ENCODE measurements around the gene BUB1B.
"Not testable (repeated sequence)": the region's sequence is repeated elsewhere in the genome, so short reads cannot be mapped to it uniquely, and the experiment has no call there.

The BUB1B gene, protein sequence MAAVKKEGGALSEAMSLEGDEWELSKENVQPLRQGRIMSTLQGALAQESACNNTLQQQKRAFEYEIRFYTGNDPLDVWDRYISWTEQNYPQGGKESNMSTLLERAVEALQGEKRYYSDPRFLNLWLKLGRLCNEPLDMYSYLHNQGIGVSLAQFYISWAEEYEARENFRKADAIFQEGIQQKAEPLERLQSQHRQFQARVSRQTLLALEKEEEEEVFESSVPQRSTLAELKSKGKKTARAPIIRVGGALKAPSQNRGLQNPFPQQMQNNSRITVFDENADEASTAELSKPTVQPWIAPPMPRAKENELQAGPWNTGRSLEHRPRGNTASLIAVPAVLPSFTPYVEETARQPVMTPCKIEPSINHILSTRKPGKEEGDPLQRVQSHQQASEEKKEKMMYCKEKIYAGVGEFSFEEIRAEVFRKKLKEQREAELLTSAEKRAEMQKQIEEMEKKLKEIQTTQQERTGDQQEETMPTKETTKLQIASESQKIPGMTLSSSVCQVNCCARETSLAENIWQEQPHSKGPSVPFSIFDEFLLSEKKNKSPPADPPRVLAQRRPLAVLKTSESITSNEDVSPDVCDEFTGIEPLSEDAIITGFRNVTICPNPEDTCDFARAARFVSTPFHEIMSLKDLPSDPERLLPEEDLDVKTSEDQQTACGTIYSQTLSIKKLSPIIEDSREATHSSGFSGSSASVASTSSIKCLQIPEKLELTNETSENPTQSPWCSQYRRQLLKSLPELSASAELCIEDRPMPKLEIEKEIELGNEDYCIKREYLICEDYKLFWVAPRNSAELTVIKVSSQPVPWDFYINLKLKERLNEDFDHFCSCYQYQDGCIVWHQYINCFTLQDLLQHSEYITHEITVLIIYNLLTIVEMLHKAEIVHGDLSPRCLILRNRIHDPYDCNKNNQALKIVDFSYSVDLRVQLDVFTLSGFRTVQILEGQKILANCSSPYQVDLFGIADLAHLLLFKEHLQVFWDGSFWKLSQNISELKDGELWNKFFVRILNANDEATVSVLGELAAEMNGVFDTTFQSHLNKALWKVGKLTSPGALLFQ

DNA sequence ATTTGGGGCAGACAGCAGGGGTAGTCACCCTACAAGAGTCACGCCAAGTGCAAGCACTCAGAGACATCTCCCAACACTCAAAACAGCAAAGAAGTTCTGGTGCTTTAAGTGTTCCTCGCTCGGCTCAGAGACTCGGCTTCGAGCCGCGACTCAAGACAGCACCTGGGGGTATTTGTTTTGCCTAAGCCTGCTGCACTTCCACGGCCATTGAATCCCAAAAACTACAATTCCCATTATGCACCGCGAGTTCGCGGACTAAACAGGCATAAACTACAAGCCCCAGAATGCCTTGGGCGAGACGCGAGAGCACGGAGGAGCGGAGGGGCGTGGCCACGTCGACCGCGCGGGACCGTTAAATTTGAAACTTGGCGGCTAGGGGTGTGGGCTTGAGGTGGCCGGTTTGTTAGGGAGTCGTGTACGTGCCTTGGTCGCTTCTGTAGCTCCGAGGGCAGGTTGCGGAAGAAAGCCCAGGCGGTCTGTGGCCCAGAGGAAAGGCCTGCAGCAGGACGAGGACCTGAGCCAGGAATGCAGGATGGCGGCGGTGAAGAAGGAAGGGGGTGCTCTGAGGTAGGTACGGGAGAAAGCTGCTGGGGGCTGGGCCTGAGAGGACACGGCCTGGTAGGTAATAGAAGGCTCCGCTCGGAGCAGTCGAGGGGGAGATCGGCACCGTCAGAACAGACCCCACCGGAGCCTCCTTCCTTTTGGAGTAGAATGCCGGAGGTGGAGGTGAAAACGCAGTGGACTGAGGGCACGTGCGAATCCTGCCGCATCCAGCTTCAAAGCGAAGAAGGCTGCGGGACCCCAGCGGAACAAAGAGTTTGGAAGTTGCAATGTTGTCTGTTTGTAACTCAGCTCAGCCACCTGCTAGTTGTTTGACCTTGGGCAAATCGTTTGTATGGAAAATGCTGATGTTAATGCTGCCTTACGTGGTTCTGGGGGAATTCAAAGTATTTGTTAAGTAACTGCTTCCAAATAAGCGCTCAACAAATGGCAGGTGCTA lies at the start of gene BUB1B:
BUB1B (plus strand) TSS at position 381 of the 1,000 bp plus-strand sequence; CDS start at position 533, 152 bp downstream.
- peak; percentile 68 to 76 for DNase-seq

DNA sequence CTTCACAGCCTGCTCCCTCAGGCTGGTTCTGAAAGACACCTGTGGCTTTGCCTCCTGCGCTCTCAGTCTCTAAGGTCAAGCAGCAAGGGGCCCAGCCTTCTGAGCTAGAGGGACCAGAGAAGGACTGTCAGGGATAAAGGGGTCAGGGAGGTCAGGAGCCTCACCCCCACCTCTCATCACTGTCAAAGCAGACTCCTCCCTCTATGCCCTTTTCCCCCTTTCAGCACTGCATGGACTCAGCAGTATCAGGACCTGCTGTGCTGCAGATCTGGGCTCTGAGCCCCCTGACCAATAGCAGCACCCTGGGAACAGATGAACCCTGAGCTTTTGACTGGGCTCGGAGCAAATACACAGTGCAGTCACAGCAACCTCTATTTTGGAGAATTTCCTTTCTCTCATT lies 49.0 kb upstream of the BUB1B start:
- DNase-seq = no peak

DNA sequence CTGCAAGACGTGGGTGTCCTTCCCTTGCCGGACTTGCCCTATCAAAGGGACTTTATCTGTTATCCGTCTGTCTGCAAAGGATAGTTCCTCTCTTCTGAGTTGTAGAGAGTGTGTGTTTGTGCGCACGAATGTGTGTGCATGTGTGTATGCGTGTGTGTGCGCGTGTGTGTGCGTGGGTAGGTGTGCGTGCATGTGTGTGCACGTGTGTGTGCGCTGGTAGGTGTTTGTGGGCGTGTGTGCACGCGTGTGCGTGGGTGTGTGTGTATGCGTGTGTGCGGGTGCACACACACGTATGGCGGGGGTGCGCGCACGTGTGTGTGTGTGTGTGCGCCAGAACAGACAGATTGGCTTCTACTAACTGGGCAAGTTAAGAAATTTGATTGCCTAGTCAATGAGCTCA lies 48.1 kb upstream of the BUB1B start:
- no peak for DNase-seq

DNA sequence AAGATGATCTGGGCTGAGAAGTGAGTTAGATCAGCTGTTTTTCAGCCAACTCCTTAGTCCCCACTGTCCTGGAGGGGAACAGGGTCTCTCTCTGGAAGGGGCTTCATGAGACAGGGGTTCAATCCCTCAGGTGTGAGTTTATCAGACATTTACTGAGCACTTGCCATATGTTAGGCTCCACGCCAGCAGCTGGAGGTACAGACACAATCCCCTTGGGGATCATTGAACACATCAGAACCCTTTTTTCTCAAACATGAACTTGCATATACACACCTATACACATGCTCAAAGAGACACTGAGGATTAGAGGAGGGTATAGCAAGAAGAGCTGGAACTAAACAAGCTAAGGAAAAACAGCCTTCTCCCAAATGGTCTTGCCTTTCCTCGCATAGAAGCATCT lies 46.7 kb upstream of the BUB1B start:
- no peak for DNase-seq

DNA sequence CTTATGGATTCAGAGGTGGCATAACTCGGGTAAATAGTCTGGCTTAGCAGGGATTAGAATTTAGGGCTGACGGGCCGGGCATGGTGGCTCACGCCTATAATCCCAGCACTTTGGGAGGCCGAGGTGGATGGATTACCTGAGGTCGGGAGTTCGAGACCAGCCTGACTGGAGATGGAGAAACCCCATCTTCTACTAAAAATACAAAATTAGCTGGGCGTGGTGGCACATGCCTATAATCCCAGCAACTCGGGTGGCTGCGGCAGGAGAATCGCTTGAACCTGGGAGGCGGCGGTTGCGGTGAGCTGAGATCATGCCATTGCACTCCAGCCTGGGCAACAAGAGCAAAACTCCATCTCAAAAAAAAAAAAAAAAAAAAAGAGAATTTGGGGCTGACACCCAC lies 45.8 kb upstream of the BUB1B start:
- not testable (repeated sequence) for DNase-seq

DNA sequence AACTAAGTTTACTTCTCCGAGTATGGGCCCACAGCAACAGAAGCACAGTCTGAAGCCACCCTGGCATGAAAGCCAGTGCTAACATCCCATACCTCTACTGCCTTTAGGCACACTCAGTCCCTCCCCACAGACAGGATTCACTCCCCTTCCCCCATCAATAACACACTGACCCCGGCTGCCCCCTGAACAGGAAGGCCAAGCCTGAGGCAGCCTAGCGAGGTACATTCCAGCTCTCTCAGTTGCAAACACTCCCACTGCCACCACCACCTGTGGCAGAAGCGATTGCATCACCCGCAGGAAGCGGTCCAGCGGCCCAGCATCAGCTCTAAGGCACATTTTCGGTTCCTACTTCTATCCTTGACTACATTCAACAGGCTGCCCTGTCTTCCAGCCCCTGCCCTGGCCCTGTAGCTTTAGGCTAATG lies 45.2 kb upstream of the BUB1B start:
- DNase-seq = no peak

DNA sequence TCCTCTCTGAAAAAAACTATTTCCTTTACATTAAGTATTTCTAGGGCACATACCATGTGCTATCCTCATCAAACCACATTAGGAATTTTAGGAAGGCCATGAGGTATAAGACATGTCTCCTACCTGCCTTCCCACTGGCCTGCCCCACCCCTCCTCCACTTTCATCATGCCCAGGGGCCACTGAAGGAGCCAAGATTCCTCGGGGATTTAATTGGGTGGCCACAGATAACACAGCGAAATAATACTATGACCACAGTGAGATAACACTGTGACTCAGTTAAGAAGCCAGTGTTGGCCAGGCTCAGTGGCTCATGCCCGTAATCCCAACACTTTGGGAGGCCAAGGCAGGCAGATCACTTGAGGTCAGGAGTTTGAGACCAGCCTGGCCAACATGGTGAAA lies 42.4 kb upstream of the BUB1B start:
- no peak for DNase-seq

DNA sequence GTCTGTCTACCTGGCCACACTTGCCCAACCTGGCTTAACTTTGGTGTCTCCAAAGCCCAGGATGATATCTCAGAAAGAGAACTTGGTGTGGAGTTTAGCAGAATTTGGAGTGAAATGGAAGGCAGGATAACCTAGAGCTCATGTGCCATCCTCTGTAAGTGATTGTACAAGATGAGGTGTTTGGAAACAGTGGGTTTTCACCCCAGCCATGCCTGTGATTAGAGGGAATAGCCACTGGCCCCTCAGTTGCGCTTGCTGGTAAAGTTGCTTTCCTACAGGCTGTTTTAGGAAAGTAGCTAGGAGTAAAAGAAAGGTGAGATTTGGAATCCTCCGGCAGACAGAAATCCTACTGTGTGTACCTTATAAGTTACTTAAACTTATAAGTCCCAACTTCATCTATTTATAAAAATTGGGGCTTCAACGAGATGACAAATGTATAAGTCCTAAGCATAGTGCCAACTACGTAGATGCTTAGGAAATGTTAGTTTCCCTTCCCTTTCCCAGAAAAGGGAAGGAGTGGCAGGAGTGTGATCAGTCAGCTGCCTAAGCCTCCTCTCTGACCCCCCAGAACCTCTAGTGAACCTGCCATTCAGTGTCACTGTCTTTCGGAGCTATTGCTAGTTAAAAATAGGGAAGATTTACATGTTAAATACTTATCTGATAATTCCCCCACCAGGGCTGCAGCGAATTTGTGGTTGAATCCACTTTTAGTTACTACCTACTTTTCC lies 38.8 kb upstream of the BUB1B start:
- DNase-seq = no peak

DNA sequence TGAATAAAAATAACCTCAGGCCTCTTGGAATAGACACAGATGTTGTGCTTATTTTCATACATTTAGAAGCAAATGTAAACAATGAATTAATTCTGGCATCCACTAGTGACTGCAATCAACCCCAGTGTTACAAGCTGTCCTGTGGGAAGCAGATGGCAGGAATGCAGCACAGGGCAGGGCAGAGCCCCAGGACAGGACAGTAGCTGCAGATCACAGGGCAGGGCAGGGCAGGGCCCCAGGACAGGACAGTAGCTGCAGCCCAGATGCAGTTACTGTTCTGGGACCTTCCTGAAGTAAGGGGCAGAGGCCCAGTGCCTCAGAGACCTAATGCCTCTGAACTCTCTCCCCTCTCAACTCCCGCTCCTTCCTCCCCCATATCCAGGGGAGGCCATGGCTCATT lies 37.9 kb upstream of the BUB1B start:
- DNase-seq = not testable (repeated sequence)

DNA sequence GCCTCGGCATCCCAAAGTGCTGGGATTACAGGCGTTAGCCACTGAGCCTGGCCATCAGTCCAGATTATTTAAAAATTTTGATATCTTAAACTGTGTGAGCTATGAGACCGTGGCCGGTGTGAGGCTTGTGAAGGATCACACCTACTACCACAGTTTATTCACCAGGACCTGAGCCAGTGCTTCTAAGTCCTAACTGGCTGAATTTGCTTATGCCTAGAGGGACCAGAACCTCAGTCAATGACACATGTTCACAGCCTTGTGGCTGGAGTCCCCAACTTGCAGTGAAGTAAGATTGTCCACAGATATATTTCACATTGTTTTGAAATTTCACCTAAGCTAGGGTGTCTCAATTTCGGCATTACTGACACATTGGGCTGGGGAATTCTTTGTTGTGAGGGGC lies 37.0 kb upstream of the BUB1B start:
- not testable (repeated sequence) for DNase-seq

DNA sequence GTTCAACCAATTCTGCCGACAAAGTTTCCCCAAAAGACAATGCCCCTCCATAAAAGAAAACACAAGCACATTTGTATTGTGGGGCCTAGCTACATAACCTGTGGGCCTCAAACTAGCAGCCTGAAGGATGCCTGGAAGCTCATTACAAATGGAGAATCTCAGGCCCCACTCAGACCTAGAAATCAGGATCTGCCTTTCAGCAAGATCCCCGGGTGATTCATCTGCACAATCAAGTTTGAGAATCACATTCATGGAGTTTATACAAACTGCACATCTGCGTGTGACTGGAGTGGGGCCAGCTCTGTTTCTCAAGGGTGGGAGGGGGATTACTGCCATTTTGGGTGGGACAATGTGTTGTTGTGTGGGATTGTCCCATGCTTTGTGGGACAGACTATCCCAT lies 36.5 kb upstream of the BUB1B start:
- DNase-seq = not testable (repeated sequence)

DNA sequence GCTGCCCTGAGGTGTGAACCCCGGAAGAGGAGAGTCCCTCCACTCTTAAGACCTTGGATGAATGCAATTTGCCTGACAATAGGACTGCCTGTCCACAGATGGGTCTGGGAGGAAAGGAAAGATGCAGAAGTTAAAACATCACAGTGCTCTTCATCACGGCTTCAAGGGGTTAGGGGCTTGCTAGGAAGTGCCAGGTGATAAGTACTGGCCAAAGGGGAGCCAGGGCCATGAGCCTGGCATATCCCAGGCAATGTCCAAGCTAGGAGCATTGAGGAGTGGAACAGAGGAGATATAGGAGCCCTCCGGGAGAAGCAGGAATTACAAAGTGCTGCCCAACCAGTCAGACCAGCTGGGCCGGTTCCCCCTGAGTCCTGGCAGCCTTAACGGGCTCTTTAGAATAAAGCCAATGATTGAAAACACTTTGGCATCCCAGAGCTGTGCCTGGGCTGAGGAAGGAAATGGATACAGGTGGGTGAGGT lies 36.0 kb upstream of the BUB1B start:
- DNase-seq = not testable (repeated sequence)

DNA sequence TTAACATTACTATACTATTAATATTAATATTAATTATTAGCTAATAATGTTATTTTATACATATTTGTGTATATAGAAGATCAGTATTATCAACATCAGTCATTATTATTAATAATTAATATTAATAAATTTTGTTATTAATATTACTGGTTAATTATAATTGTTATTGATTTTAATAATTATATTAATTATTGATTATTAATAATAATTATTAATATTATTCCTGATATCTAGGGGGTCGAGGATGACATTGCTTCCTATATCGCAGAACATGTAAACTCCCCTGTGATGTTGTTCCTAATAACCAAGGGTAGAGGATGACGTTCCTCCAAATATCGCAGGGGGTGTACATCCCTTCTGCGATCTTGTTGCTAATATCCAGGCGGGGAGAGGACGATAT lies 34.9 kb upstream of the BUB1B start:
- no peak for DNase-seq

DNA sequence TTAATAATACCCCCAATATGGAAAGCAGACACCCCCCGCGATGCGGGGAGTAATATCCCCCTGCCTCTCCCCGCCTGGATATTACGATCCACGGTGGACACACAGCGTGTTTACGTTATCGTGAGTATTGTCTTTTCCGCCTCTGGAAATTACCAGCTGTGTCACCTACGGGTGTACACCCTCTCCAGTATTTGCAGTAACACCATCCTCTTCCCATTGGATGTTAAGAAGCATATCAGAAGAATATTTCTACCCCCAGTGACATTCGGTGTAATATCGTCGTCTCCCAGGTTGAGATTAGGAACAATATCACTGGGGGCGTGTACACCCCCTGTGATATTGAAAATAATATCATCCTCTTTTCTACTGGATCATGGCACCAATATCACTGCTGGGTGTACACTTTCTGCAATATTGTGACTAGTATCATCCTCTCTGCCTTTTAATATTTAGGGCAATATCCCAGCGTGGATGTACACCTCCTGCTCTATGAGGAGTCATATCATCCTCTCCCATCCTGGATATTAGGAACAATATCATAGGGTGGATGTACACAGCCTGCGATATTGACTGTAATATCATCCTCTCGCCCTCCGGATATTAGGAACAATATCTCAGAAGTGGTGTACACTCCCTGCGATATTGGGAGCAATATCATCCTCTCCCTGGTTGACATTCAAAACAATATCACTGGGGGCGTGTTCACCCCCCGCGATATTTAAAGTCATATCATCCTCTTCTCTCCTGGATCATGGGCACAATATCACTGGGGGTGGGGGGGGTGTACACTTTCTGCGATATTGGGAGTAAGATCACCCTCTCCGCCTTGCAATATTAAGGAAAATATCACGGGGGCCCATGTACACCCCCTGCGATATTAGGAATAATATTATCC lies 31.9 kb upstream of the BUB1B start:
- DNase-seq = no peak

DNA sequence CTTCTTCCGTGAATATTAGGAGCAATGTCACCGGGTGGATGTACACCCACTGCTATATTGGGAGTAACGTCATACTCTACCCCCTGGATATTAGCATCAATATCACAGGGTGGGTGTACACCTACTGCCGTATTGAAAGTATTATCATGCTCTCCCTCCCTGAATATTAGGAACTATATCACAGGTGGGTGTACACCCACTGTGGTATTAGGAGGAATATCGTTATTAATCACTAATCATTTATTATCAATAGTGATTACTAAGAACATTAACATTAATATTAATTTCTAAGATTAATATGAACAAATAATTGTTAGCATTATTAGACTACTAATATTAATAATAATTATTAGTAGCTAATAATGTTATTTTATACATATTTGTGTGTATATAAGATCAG lies 30.8 kb upstream of the BUB1B start:
- DNase-seq = no peak

DNA sequence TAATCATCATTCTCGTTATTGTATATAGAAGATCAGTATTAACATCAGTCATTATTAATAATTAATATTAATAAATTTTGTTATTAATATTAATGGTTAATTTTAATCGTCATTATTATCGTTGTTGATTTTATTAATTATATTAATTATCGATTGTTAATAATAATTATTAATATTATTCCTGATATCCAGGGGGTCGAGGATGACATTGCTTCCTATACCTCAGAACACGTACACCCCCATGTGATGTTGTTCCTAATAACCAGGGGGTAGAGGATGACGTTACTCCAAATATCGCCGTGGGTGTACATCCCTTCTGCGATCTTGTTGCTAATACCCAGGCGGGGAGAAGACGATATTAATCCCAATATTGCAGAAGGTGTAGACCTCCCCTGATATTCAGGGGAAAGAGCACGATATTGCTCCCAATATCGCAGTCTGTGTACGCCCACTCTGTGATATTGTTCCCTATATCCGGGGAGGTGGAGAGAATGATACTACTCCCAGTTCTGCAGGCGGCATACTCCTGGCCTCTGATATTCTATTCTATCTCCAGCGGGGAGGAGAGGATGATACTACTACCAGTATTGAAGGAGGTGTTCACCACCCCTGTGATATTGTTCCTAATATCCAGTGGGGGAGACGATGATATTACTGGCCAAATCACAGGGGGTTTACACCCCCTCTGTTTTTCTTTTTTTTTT lies 29.9 kb upstream of the BUB1B start:
- no peak for DNase-seq

DNA sequence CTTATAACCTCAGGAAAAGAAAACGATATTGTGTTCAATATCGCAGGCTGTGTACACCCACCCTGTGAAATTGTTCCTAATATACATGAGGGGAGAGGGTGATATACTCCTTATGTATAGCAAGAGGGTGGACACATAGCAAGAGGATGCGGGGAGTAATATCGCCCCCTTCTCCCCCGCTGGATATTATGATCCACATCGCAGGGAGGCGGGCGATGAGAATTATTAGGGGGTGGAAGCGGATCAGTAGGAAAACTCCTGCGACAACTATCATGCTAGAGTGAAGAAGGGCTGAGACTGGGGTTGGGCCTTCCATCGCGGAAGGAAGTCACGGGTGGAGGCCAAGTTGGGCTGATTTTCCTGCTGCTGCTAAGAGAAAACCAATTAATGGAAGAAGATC lies 27.3 kb upstream of the BUB1B start:
- no peak for DNase-seq

DNA sequence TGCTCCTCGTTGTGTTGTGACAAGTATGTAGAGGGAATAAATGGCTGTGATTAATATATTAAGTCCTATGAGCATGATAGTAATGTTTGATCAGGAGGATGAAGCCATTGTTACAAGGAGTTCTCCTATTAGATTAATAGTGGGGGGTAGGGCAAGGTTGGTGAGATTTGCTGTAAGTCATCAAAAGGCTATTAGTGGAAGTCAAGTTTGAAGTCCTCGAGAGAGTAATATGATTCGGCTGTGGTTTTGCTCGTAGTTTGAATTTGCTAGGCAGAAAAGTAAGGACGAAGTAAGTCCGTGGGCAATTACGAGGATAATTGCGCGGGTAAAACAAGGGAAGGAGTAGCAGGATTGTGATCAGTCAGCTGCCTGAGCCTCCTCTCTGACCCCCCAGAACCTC lies 26.0 kb upstream of the BUB1B start:
- no peak for DNase-seq

DNA sequence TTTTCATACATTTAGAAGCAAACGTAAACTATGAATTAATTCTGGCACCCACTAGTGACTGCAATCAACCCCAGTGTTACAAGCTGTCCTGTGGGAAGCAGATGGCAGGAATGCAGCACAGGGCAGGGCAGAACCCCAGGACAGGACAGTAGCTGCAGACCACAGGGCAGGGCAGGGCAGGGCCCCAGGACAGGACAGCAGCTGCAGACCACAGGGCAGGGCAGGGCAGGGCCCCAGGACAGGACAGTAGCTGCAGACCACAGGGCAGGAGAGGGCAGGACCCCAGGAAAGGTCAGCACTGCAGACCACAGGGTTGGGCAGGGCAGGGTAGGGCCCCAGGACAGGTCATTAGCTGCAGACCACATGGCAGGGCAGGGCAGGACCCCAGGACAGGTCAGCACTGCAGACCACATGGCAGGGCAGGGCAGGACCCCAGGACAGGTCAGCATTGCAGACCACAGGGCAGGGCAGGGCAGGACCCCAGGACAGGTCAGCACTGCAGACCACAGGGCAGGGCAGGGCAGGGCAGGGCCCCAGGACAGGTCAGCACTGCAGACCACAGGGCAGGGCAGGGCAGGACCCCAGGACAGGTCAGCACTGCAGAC lies 24.9 kb upstream of the BUB1B start:
- DNase-seq = not testable (repeated sequence)
